Spleen (tissue), 11 donors: Measurements from ENCODE around the gene SRD5A1. TPM values are rescaled to one million over a fixed set of nuclear protein-coding genes. Genes with fewer than 3 reads are reported as not detected.

Experiments
- DNase-seq: peaks from one replicate; pipeline ENCODE4 v3.0.0-alpha.2; 2020
- H3K27ac ChIP-seq, 8 donors: fragments of 200-600 bp; sonication (generic) in 7 of 8; 1 replicate in 4 of 8; 2 replicates in 4 of 8; pipeline versions ENCODE4 v1.5.0 to v1.8.0; 2016 to 2021; ENCODE audit warnings: inconsistent platforms in 4 of 8, mild to moderate bottlenecking in 4 of 8, moderate library complexity in 1 of 8
- H3K27me3 ChIP-seq, 7 donors: fragments of 200-600 bp; sonication (generic) in 6 of 7; replicated peaks in 1 of 7; 1 replicate in 4 of 7; 2 replicates in 3 of 7; pipeline versions ENCODE4 v1.5.0 to v1.8.0; 2016 to 2021; ENCODE audit warnings: inconsistent platforms in 3 of 7, mild to moderate bottlenecking in 1 of 7
- H3K36me3 ChIP-seq, 6 donors: fragments of 200-600 bp; sonication (generic) in 5 of 6; 1 replicate in 4 of 6; 2 replicates in 2 of 6; pipeline versions ENCODE4 v1.5.0 to v1.8.0; 2016 to 2021; ENCODE audit warnings: inconsistent platforms in 2 of 6
- H3K4me1 ChIP-seq, 6 donors: fragments of 200-600 bp; sonication (generic) in 5 of 6; 1 replicate in 3 of 6; 2 replicates in 3 of 6; pipeline versions ENCODE4 v1.5.0 to v1.8.0; 2016 to 2021; ENCODE audit warnings: inconsistent platforms in 3 of 6
- H3K4me3 ChIP-seq, 8 donors: fragments of 200-600 bp; sonication (generic) in 7 of 8; 1 replicate in 4 of 8; 2 replicates in 4 of 8; pipeline versions ENCODE4 v1.5.0 to v1.8.0; 2016 to 2021; ENCODE audit warnings: inconsistent platforms in 4 of 8, mild to moderate bottlenecking in 4 of 8, moderate library complexity in 2 of 8
- H3K9me3 ChIP-seq, 8 donors: fragments of 200-600 bp; sonication (generic) in 7 of 8; 1 replicate in 4 of 8; 2 replicates in 4 of 8; pipeline versions ENCODE4 v1.5.0 to v1.8.0; 2016 to 2021; ENCODE audit warnings: inconsistent platforms in 4 of 8
- POLR2A ChIP-seq, 3 donors: fragments of 450-650 bp; IDR thresholded peaks; one replicate each; pipeline ENCODE4 v1.5.1; 2017; ENCODE audit warnings: antibody characterized with exemption in 3 of 3, mild to moderate bottlenecking in 1 of 3
- POLR2AphosphoS5 ChIP-seq, 3 donors: sonication (generic); formaldehyde crosslinking; IDR thresholded peaks; one replicate each; pipeline ENCODE4 v1.5.1; 2017; ENCODE audit warnings: antibody characterized with exemption in 3 of 3
- WGBS, 5 donors: extraction: QIAGEN DNeasy Blood & Tissue Kit in 3 of 5; methylation state at CpG; one replicate each; pipeline versions ENCODE4 v1.1.5 to v1.1.7; 2013 to 2018; 5-methylcytosine and 5-hydroxymethylcytosine counted together
- intact Hi-C: fragments of 100-400 bp; cut with DNase I; formaldehyde crosslinking; loops from one replicate; pipeline ENCODE4 v1.15.0; 2023; ENCODE audit warnings: low total_unique reads
- polyA plus RNA-seq, 3 donors: library from polyadenylated mRNA; stranded (reverse); fragments of 200-250 nt; gene quantifications; one replicate each; pipeline ENCODE4 v1.2.1, GENCODE V29; 2013
- total RNA-seq, 7 donors: library from RNA; depleted of rRNA in 3 of 7; stranded (reverse); fragments of >200 nt in 3 of 7; fragmentation: NEBNext Ultra II Directional in 4 of 7; extraction: Animal tissue kit (Norgen Biotek cat#: 25700) in 4 of 7; gene quantifications; one replicate each; pipeline versions ENCODE4 v1.1.0 to v1.2.1, GENCODE V29; 2016 to 2021
- TF ChIP-seq, protein P1 (sequence below), 11 experiments: fragments of 200-600 bp in 7 of 11; fragments of 450-650 bp in 4 of 11; sonication (generic) in 4 of 11; IDR thresholded peaks in 8 of 11; conservative IDR thresholded peaks in 3 of 11; 1 replicate in 7 of 11; 2 replicates in 4 of 11; pipeline versions ENCODE4 v1.4.0 to v1.8.0; 2016 to 2021; ENCODE audit warnings: antibody characterized with exemption in 11 of 11, inconsistent platforms in 4 of 11, mild to moderate bottlenecking in 1 of 11
- donor health status: healthy with polysubstance abuse.
- donor health status: DM: no; HTN: no; CAD: no; lungs with moderate emphysema.
- donor health status: DM: no; HTN: no; CAD: no.
- donor health status: Bipolar disorder and iron deficiency.
- donor health status: healthy.
- donor health status: DM: no; HTN: no; CAD: no.
- donor health status: DM: yes; HTN: yes; CAD: no.

Gene SRD5A1
- total and polyA plus RNA-seq, 10 donors, result 2.5 to 9.3 (median 5.7) TPM

DNA sequence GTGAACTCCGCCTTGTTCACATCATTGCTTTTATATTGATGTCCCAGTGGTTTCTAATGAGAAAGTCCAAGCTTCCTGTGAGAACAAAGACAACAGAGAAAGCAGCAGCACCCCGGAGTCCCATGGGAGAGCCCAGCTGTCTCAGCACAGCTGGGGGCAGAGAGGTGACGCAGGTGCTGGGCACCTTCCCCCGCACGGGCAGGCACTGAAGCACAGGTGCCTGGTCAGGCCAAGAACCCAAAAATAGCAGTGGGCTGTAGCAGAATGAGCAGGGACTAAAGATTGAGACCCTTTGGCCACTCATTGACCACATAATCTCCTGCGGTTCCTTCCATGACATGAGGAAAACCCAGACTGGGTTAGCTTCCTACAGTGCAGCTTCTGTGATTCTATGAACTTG, 18.8 kb downstream of the SRD5A1 start:
- Histone ChIP-seq H3K4me3 (no peak overlapping the region), H3K27ac (no peak overlapping the region), H3K4me1 (peaks cover 0 to 5% (median 0%) of the 10 kb centered on the region in 6 donors), H3K36me3 (peaks cover 0 to 49% (median 21%) of the 10 kb centered on the region in 6 donors), H3K27me3 (no peaks in the 10 kb centered on the region), H3K9me3 (peaks cover 0 to 24% (median 19%) of the 10 kb centered on the region in 8 donors)
- TF ChIP-seq POLR2A (IDR thresholded peaks at IDR 0.05) (no peak), POLR2AphosphoS5 (IDR thresholded peaks at IDR 0.05) (peak; percentile 42 to 51 (median 43))
- TF ChIP-seq, protein P1, sequence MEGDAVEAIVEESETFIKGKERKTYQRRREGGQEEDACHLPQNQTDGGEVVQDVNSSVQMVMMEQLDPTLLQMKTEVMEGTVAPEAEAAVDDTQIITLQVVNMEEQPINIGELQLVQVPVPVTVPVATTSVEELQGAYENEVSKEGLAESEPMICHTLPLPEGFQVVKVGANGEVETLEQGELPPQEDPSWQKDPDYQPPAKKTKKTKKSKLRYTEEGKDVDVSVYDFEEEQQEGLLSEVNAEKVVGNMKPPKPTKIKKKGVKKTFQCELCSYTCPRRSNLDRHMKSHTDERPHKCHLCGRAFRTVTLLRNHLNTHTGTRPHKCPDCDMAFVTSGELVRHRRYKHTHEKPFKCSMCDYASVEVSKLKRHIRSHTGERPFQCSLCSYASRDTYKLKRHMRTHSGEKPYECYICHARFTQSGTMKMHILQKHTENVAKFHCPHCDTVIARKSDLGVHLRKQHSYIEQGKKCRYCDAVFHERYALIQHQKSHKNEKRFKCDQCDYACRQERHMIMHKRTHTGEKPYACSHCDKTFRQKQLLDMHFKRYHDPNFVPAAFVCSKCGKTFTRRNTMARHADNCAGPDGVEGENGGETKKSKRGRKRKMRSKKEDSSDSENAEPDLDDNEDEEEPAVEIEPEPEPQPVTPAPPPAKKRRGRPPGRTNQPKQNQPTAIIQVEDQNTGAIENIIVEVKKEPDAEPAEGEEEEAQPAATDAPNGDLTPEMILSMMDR (IDR thresholded peaks at IDR 0.05 in 8 of 11, conservative IDR thresholded peaks at IDR 0.05 in 3 of 11), result no peak
- intact Hi-C loops, result no loop called here
- DNase-seq, result no peak
- 73 to 80% (median 76%) methylated on average over 3 to 6 of the region's 6 CpGs for WGBS, 5 donors

DNA sequence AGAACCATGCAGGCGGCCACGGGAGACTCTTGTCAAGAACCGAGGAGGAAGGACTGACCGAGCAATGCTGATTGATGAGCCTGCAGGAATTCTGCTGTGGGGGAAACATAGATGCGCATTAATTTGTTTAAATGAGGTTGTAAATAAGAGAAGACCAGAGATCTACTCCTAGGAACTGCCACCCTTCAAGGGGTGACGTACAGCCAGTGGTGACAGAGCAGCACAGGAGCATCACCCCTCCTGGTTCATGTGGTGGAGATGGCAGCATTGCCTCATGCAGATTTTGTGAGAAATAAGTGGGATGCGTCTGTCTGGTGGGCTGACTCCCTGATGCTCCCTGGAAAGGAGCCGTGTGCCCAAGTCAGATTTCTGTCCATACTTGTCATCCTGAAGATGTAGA, 22.2 kb downstream of the SRD5A1 start:
- intact Hi-C loops, result no loop called here
- Histone ChIP-seq H3K4me3 (no peak overlapping the region), H3K27ac (no peak overlapping the region), H3K36me3 (peaks cover 0 to 67% (median 27%) of the 10 kb centered on the region in 6 donors), H3K27me3 (no peaks in the 10 kb centered on the region), H3K9me3 (peaks cover 0 to 28% (median 25%) of the 10 kb centered on the region in 8 donors), H3K4me1 (peaks cover 0 to 5% (median 0%) of the 10 kb centered on the region in 6 donors)
- WGBS, 5 donors, result 96 to 98% (median 97%) methylated on average over 8 of the region's 8 CpGs
- DNase-seq, result no peak
- no peak for TF ChIP-seq POLR2A (IDR thresholded peaks at IDR 0.05)
- TF ChIP-seq, protein P1 (IDR thresholded peaks at IDR 0.05 in 8 of 11, conservative IDR thresholded peaks at IDR 0.05 in 3 of 11), result no peak
- no peak for TF ChIP-seq POLR2AphosphoS5 (IDR thresholded peaks at IDR 0.05)

DNA sequence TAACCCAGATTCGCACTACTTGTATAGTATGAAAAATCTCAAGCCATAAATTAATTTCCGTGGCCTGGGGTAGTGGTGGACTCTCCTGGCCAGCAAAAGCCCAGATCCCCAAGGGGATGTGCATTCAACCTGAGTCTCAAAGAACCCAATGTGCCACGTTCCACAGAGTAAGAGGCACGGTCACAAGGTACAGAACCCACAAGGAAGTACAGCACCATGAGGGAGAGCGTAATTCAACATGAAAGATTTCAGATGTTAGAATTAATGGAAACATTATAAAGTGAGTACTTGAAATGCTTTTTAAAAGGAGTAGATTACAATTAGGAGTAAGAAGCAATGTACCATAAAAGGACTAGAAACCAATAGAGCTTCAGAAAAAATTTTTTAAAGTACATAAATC, 23.4 kb downstream of the SRD5A1 start:
- H3K36me3 ChIP-seq, result peaks cover 0 to 71% (median 27%) of the 10 kb centered on the region in 6 donors
- intact Hi-C loops, result no loop called here
- H3K27ac ChIP-seq, result no peak overlapping the region
- peaks cover 0 to 7% (median 0%) of the 10 kb centered on the region in 6 donors for H3K4me1 ChIP-seq
- DNase-seq, result no peak
- WGBS, 5 donors, result 96 to 99% (median 96%) methylated on average over 5 of the region's 5 CpGs
- TF ChIP-seq, protein P1 (IDR thresholded peaks at IDR 0.05 in 8 of 11, conservative IDR thresholded peaks at IDR 0.05 in 3 of 11), result no peak
- TF ChIP-seq POLR2AphosphoS5 (IDR thresholded peaks at IDR 0.05) (no peak), POLR2A (IDR thresholded peaks at IDR 0.05) (no peak)
- H3K9me3 ChIP-seq, result peaks cover 0 to 28% (median 25%) of the 10 kb centered on the region in 8 donors
- H3K27me3 ChIP-seq, result no peaks in the 10 kb centered on the region
- H3K4me3 ChIP-seq, result no peak overlapping the region

DNA sequence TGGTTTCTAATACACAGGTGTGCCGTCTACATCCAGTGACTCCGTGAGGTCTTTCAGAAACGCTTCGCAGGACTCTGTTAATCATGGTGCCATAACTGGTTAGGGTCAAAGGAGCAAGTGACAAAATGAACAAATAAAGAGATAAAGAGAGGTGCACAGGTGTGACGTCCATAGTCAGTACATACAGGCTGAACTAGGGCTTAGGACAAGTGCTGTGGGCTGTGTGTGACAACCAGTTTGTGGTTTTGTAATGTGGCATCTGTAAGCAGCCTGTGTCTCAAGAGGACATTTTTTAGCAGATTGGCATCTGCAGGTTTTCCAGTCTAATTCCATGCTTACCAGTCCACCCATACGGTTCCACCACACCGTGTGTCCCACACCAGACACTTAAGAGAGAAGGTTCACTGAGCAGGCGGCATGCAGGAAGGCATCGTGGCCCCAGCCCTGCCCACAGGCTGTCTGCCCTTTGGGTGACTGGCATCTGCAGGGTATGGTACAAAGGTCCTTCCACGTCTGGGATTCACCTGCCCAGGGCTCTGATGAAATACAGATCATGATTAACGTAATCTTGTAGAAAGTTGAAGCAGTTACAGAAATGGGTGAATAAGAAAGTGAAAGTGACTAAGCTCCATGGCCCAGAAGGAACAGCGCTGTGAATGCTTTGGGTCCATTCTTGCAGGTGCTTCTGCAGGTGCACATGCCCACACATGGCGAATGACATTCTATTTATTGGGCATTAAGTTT, 26.9 kb downstream of the SRD5A1 start:
- peaks cover 0 to 4% (median 0%) of the 10 kb centered on the region in 6 donors for H3K4me1 ChIP-seq

More for the DNA sequence above, 26.9 kb downstream of the SRD5A1 start:
- peak in 2 of 3 donors; percentile 23 to 34 for TF ChIP-seq POLR2AphosphoS5 (IDR thresholded peaks at IDR 0.05)
- TF ChIP-seq, protein P1 (IDR thresholded peaks at IDR 0.05 in 8 of 11, conservative IDR thresholded peaks at IDR 0.05 in 3 of 11), result no peak
- H3K27ac ChIP-seq, result peak overlapping the region in 6 of 8 donors; percentile 29 to 82 (median 68)
- intact Hi-C loops, result no loop called here
- peaks cover 0 to 27% (median 24%) of the 10 kb centered on the region in 8 donors for H3K9me3 ChIP-seq
- no peaks in the 10 kb centered on the region for H3K27me3 ChIP-seq
- 69 to 83% (median 81%) methylated on average over 13 of the region's 13 CpGs for WGBS, 5 donors
- no peak for DNase-seq
- peak overlapping the region in 3 of 8 donors; percentile 2 to 57 (median 18) for H3K4me3 ChIP-seq
- peaks cover 0 to 70% (median 24%) of the 10 kb centered on the region in 6 donors for H3K36me3 ChIP-seq
